SK-N-MC (cell line): ENCODE measurements around the gene MYH13.

Experiments
- DNase-seq: peaks from one replicate; pipeline ENCODE4 v3.0.0-alpha.2; 2011; ENCODE audit warnings: low read depth, low spot score
- H3K27ac ChIP-seq: fragments of 200-600 bp; sonication (generic); 2 replicates; pipeline ENCODE4 v1.5.1; 2016; ENCODE audit warnings: mixed run types
- H3K36me3 ChIP-seq: fragments of 200-600 bp; sonication (generic); 2 replicates; pipeline ENCODE4 v1.6.1; 2017; ENCODE audit warnings: antibody characterized with exemption, low read length, mixed read lengths; ENCODE audit not compliant: insufficient read depth
- H3K4me3 ChIP-seq: fragments of 200-600 bp; sonication (generic); 2 replicates; pipeline ENCODE4 v1.5.1; 2016
- H3K9ac ChIP-seq: fragments of 200-600 bp; sonication (generic); 2 replicates; pipeline ENCODE4 v1.8.0; 2017; ENCODE audit warnings: mixed run types, mixed read lengths; ENCODE audit not compliant: insufficient read length
- H3K9me3 ChIP-seq: fragments of 200-600 bp; sonication (generic); 2 replicates; pipeline ENCODE4 v1.6.1; 2017; ENCODE audit warnings: low read depth, mild to moderate bottlenecking, antibody characterized with exemption, low read length, moderate library complexity, mixed read lengths
- EZH2 ChIP-seq: fragments of 200-600 bp; sonication (generic); IDR thresholded peaks from one replicate; pipeline ENCODE4 v1.6.1; 2017; ENCODE audit warnings: antibody characterized with exemption
- FOXP2 ChIP-seq: optimal IDR thresholded peaks from 2 replicates; pipeline ENCODE3; 2011; ENCODE audit warnings: mild to moderate bottlenecking, moderate library complexity; ENCODE audit not compliant: insufficient read depth; ENCODE audit errors: extremely low read length, control extremely low read depth
- POLR2AphosphoS5 ChIP-seq: IDR thresholded peaks from 2 replicates; pipeline ENCODE4 v1.6.1; 2012; ENCODE audit warnings: mild to moderate bottlenecking, low read depth, low read length, borderline replicate concordance

MYH13 gene

DNA sequence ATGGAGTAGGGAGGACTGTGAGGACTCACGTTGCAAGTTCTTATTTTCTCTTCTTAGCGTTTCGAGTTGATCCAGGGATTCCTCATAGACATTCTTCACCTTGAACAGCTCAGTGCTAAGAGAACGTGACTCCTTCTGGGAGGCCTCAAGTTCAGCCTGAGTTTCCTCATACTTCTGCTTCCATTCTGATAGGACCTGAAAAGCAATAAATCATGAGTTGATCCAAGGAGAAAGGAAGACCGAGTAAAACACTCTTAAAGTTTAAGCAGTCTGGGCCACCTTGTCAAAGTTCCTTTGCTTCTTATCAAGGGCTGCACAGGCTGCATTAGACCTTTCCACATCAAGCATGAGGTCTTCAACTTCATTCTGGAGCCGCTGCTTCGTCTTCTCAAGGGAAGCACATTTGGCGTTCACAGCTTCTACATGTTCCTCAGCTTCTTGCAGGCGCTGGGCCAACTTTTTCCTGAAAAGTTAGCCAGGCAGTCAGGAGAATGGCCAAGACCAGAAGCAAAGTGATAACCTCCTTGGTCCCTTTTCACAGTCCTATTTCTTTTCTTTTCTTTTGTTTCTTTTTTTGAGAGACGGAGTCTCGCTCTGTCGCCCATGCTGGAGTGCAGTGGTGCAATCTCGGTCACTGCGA, 23.8 kb upstream of the MYH13 start:
- H3K9me3 ChIP-seq = no peaks in the 10 kb centered on the region
- no peak overlapping the region for H3K27ac ChIP-seq
- no peaks in the 10 kb centered on the region for H3K36me3 ChIP-seq
- TF ChIP-seq EZH2 (no peak), FOXP2 (no peak), POLR2AphosphoS5 (no peak)
- no peak overlapping the region for H3K9ac ChIP-seq
- H3K4me3 ChIP-seq = no peak overlapping the region
- no peak for DNase-seq

DNA sequence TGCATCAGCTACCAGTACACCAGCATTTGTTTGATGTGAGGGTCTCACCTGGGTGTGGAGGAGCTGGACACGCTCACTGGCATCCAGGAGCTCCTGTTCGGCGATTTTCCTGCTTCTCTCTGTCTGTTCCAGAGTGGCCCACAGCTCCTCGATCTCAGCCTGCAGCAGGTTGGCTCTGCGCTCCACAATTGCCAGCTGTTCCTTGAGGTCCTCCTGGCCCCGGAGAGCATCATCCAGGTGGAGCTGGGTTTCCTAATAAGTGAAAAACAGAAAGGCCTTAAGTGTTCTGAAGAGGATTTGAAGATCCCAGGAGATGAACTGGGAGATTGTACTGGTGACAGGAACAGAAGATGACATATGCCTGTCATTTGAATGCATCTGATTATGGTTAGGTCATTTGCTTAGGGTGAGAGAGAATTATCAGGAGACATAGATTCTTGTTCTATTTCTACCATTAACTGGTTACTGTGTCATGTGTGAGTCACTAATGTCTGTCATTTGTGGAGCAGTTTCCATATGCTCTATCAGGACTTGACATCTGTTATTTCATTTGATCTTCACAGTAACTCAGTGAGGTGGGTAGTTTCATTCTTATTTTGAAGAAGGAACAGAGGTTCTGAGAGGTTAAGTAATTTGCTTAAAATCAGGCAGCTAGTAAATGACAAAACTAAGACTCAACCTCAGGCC, 21.5 kb upstream of the MYH13 start:
- no peak overlapping the region for H3K4me3 ChIP-seq
- no peak for DNase-seq
- H3K36me3 ChIP-seq = no peaks in the 10 kb centered on the region
- H3K9ac ChIP-seq = no peak overlapping the region
- H3K9me3 ChIP-seq = no peaks in the 10 kb centered on the region
- no peak for TF ChIP-seq EZH2
- no peak for TF ChIP-seq FOXP2
- TF ChIP-seq POLR2AphosphoS5 = no peak
- no peak overlapping the region for H3K27ac ChIP-seq

DNA sequence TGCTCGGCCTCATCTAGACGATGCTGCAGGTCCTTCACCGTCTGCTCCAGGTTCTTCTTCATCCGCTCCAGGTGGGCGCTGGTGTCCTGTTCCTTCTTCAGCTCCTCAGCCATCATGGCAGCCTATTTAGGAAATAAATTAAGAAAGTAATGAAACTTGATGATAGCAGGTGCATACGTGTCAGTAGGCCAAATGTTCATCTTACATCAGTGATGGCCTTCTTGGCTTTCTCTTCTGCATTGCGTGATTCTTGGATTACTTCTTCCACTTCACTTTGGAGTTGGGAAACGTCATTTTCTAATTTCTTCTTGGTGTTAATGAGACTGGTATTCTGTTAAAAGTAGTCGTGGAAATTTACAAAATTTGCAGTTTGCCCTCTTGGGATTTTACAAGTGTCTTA, 20.1 kb upstream of the MYH13 start:
- no peak for DNase-seq
- Histone ChIP-seq H3K9me3 (no peaks in the 10 kb centered on the region), H3K36me3 (no peaks in the 10 kb centered on the region), H3K27ac (no peak overlapping the region), H3K4me3 (no peak overlapping the region), H3K9ac (no peak overlapping the region)
- TF ChIP-seq POLR2AphosphoS5 = no peak
- no peak for TF ChIP-seq FOXP2
- TF ChIP-seq EZH2 = no peak

DNA sequence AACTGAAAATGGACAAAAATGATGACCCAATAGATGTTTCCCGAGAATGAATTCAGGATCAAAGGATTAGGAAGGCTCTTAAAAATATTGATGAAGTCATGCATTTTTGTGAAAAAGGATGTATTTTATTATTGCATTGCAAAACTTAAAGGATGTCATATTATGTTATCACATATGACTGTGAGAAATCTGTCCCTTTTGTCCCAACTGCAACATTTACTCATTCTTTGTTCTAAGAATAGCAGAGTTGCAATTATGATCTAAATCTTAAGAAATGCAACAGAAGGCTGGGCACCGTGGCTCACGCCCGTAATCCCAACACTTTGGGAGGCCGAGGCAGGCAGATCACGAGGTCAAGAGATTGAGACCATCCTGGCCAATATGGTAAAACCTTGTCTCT, 13.1 kb upstream of the MYH13 start:
- no peaks in the 10 kb centered on the region for H3K36me3 ChIP-seq
- no peak overlapping the region for H3K4me3 ChIP-seq
- H3K9ac ChIP-seq = no peak overlapping the region
- TF ChIP-seq FOXP2 (no peak), EZH2 (no peak), POLR2AphosphoS5 (no peak)
- H3K27ac ChIP-seq = no peak overlapping the region
- H3K9me3 ChIP-seq = no peaks in the 10 kb centered on the region
- DNase-seq = no peak

DNA sequence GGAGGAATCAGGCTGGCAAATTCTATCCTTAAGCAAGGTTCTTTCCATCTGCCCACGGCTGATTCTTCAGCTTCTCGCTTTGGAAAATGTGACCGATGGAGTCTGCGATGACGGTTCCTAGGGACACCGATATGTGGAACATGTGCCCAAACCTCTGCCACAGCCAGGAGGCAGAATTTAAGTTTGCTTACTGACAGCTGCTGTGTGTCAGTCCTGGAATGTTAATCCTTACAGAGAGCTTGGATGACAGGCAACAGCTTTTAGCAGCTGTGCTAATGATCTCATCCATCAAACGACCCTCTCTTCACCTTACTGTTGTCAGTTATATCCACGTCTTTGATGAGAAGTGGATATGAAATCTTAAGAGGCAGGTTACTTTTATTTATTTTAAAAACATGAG, 11.4 kb upstream of the MYH13 start:
- no peak for DNase-seq
- no peak overlapping the region for H3K4me3 ChIP-seq
- H3K27ac ChIP-seq = no peak overlapping the region
- no peak overlapping the region for H3K9ac ChIP-seq
- H3K9me3 ChIP-seq = no peaks in the 10 kb centered on the region
- H3K36me3 ChIP-seq = no peaks in the 10 kb centered on the region
- TF ChIP-seq EZH2 (no peak), FOXP2 (no peak), POLR2AphosphoS5 (no peak)

DNA sequence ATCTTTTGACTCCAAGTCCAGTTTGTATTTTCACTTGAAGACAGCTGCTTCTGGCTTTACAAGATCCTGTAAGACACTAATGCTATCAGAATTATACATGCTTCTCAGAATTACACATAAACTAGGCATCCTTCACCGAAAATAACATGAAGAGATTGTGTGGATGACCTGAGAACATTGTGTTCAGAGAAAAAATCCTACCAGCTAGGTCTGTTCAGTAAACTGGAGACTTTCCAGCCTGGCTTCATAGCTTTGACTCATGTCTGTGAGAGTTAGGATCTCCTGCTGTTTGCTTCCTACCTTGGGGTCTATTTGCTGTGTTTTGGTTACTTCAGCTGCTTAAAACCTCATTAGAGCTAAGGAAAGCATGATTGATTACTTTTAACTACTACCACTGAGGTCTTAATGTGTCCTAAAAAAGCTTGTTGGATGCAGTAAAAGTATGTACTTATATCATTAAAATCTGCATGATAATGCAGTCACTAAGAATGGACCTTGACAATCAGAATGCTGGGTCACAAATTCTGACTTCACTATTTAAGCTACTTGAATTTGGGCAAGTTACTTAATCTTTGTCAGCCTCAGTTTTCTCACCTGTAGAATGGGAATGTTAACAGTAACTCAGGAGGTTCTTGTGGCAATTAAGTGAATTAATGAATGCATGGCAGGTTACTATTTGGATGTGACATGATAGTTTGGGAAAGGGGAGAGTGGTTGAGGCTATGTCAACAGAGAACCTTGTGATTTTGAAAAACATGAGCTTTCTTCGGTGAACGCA, 8.0 kb upstream of the MYH13 start:
- H3K9me3 ChIP-seq = no peaks in the 10 kb centered on the region
- H3K27ac ChIP-seq = no peak overlapping the region
- no peak for DNase-seq
- H3K36me3 ChIP-seq = no peaks in the 10 kb centered on the region
- H3K4me3 ChIP-seq = no peak overlapping the region
- H3K9ac ChIP-seq = no peak overlapping the region
- no peak for TF ChIP-seq FOXP2
- TF ChIP-seq POLR2AphosphoS5 = no peak
- TF ChIP-seq EZH2 = no peak

DNA sequence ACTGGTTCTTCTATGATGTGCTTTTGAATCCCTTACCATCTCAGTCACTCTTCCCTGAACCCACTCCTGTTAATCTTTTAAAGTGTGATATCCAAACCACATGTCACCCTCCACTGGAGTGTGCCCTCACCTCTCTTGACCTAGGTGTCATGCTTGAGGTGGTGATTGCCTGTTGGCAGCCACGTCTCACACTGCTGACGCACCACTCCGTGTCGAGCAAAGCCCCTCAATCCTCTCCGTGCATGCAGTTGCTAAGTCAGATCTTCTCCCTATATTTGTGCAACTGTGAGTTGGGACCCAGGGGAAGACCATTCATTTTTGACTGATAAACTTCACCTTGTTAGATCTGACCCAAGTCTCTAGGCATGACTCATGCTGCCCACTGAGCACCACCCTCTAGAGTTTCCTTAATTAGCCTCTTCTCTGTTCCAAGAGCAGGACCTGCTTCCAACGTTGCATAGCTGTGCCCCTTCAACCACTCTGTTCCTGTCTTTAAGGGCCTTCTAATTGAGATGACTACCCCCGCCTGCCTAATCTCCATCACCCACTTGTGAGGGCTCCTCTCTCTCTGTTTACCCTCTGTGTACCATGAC, 2.7 kb downstream of the MYH13 start:
- no peak overlapping the region for H3K9ac ChIP-seq
- no peaks in the 10 kb centered on the region for H3K9me3 ChIP-seq
- no peak for DNase-seq
- H3K36me3 ChIP-seq = no peaks in the 10 kb centered on the region
- no peak overlapping the region for H3K4me3 ChIP-seq
- H3K27ac ChIP-seq = no peak overlapping the region
- no peak for TF ChIP-seq POLR2AphosphoS5
- no peak for TF ChIP-seq FOXP2
- TF ChIP-seq EZH2 = no peak

DNA sequence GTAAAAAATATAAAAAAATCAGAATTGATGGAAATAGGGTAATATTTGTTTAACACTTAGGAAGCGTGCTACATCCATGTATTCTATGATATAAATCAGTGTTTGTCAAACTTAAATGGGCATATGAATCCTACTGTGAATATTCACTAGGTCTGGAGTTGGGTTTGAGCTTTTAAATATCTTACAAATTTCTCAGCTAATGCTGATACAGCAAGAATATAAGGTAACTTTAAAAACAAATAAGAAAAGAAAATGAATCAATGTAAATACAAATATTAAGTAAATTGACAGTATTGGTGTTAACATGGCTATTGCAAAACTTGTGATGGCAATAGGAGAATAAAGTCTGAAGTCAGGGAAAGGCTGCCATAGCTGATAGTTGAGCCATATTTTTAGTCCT, 3.6 kb downstream of the MYH13 start:
- Histone ChIP-seq H3K4me3 (no peak overlapping the region), H3K9me3 (no peaks in the 10 kb centered on the region), H3K27ac (no peak overlapping the region), H3K9ac (no peak overlapping the region), H3K36me3 (no peaks in the 10 kb centered on the region)
- DNase-seq = no peak
- TF ChIP-seq POLR2AphosphoS5 = no peak
- no peak for TF ChIP-seq EZH2
- TF ChIP-seq FOXP2 = no peak
